ENCODE measurements around the gene TPGS1. TPM values are rescaled to one million over a fixed set of nuclear protein-coding genes. Genes with fewer than 3 reads are reported as not detected.

Gene TPGS1
- total and polyA plus RNA-seq, 2 of the 8 experiments (the other 6 are each of a cell fraction or from before 2014, with no cell fraction given): 9.1 to 10.6 TPM

GRCh38 chr19:495402-496111, 11.7 kb upstream of the TPGS1 start (continued):
- TF ChIP-seq CHD7 (IDR thresholded peaks at IDR 0.05; ENCODE audit: insufficient replicate concordance, low read length): no peak
- TF ChIP-seq KDM4A (IDR thresholded peaks at IDR 0.05; ENCODE audit: low read depth, low read length, severe bottlenecking): no peak
- peak; percentile 46 to 59 for TF ChIP-seq RAD21 (IDR thresholded peaks at IDR 0.05 in 1 of 2, conservative IDR thresholded peaks at IDR 0.05 in 1 of 2; ENCODE audit: low read depth in 2 of 2, low read length in 2 of 2)
- TF ChIP-seq TAF1 (IDR thresholded peaks at IDR 0.05; ENCODE audit: low read depth, low read length): no peak
- TF ChIP-seq CEBPB (IDR thresholded peaks at IDR 0.05; ENCODE audit: low read depth, low read length): no peak
- peak; percentile 42 for TF ChIP-seq ASH2L (IDR thresholded peaks at IDR 0.05; ENCODE audit: low read length)
- TF ChIP-seq SP2 (IDR thresholded peaks at IDR 0.05; ENCODE audit: low read length): no peak
- TF ChIP-seq JUND (IDR thresholded peaks at IDR 0.05; ENCODE audit: low read length): no peak
- TF ChIP-seq KDM5A (IDR thresholded peaks at IDR 0.05; ENCODE audit: low read length): no peak
